ENCODE data around the gene STX19. TPM values are rescaled to one million over a fixed set of nuclear protein-coding genes. Genes with fewer than 3 reads are reported as not detected.

The STX19 gene
- total RNA-seq, 4 donors from 2014 or later = 3.1 to 5.5 (median 4.3) TPM

DNA sequence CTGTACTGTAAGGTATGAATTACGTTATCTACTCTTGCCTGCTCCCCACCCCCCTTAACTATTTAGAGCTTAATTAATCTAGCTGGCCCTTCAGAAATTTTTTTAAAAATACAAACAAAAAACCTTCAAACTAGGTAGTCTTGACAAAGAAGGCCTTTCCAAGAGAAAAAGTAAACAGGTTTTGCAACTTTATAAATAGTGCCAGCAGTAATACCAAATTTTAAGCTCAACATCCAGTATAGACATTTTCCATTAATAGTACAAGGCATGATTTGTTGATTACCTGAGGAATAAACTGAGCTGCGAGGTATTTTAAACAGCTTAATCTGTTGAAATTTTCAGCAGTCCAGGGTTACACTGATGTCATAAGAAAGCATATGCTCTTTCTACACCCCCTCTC is 20.1 kb downstream of the STX19 start:
- no peak overlapping the region for H3K4me3 ChIP-seq
- no peaks in the 10 kb centered on the region for H3K4me1 ChIP-seq
- H3K27ac ChIP-seq = no peak overlapping the region
- no peaks in the 10 kb centered on the region for H3K27me3 ChIP-seq
- H3K36me3 ChIP-seq = peaks cover 3% of the 10 kb centered on the region
- TF ChIP-seq POLR2A (IDR thresholded peaks at IDR 0.05) (no peak), POLR2AphosphoS5 (IDR thresholded peaks at IDR 0.05) (no peak), EP300 (IDR thresholded peaks at IDR 0.05) (no peak)
- TF ChIP-seq, protein P1, sequence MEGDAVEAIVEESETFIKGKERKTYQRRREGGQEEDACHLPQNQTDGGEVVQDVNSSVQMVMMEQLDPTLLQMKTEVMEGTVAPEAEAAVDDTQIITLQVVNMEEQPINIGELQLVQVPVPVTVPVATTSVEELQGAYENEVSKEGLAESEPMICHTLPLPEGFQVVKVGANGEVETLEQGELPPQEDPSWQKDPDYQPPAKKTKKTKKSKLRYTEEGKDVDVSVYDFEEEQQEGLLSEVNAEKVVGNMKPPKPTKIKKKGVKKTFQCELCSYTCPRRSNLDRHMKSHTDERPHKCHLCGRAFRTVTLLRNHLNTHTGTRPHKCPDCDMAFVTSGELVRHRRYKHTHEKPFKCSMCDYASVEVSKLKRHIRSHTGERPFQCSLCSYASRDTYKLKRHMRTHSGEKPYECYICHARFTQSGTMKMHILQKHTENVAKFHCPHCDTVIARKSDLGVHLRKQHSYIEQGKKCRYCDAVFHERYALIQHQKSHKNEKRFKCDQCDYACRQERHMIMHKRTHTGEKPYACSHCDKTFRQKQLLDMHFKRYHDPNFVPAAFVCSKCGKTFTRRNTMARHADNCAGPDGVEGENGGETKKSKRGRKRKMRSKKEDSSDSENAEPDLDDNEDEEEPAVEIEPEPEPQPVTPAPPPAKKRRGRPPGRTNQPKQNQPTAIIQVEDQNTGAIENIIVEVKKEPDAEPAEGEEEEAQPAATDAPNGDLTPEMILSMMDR (IDR thresholded peaks at IDR 0.05) = no peak
- no peak for DNase-seq (ENCODE audit: low spot score in 2 of 2)
- no peaks in the 10 kb centered on the region for H3K9me3 ChIP-seq
- WGBS = 62% methylated on average over 2 of the region's 2 CpGs

DNA sequence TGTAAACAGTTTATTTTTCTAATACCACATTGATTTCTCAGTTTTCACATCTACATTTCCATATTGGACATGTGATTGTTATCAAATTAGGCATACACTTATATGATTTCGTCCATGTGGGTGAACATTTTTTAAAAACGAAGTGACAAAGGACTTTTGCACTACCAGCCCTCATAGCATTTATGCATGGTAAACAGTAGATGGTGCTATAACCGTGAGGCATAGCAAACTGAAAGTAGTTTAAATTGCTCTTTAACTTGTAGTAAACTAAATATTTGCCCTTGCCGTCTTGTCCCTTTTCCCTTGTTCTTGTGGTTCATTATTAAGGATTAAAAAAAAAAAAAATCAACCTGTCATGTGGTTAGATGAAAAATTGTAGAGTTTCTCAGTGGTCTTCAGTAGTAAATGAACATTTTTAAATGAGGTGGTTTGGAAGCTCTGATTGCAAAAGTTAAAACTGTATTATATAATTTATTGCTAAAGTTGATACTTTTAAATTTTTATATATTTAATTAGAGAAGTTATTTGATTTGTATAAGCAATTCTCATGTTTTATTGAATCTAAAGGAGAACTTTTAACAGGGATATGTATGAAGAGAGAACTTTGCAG is 24.0 kb downstream of the STX19 start:
- no peak overlapping the region for H3K27ac ChIP-seq

DNA sequence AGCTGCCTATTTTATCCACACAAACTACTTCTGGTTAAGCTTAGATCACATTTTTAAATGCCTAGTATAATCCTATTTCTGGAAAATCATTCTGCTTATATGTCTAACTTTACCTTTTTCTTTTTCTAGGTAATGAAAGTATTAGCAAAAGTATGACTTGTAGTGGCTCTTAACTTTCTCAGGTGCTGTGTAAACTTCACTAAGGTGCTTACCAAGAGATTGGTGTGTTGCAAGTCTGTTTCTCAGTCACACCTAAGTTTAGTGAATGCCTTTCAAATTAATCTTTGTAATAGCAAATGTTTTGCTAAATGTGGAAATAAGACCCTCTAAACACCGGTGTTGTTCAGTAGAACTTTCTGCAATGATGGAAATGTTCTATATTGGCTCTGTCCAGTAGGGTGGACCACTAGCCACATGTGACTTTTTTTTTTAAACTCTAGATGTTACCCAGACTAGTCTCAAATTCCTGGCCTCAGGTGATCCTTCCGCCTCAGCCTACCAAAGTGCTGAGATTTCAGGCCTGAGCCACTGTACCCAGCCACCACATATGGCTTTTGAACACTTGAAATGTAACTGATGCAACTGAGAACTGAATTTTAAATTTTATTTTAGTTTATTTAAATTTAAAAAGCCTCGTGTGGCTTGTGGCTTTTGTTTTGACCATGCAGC is 26.4 kb downstream of the STX19 start:
- WGBS = 86% methylated on average over 3 of the region's 3 CpGs
- no peak for DNase-seq (ENCODE audit: low spot score in 2 of 2)
- Histone ChIP-seq H3K36me3 (peaks cover 8% of the 10 kb centered on the region), H3K4me1 (no peaks in the 10 kb centered on the region), H3K9me3 (no peaks in the 10 kb centered on the region), H3K27ac (no peak overlapping the region), H3K27me3 (no peaks in the 10 kb centered on the region), H3K4me3 (no peak overlapping the region)
- TF ChIP-seq, protein P1 (IDR thresholded peaks at IDR 0.05) = peak in 1 of 2 donors; percentile 4
- no peak for TF ChIP-seq POLR2A (IDR thresholded peaks at IDR 0.05)

More for the DNA sequence above, 24.0 kb downstream of the STX19 start:
- H3K27me3 ChIP-seq = no peaks in the 10 kb centered on the region
- no peaks in the 10 kb centered on the region for H3K4me1 ChIP-seq
- H3K4me3 ChIP-seq = peak overlapping the region; percentile 30
- DNase-seq (ENCODE audit: low spot score in 2 of 2) = no peak
- no peaks in the 10 kb centered on the region for H3K9me3 ChIP-seq
- H3K36me3 ChIP-seq = peaks cover 3% of the 10 kb centered on the region
- no peak for TF ChIP-seq EP300 (IDR thresholded peaks at IDR 0.05)
- TF ChIP-seq, protein P1 (IDR thresholded peaks at IDR 0.05) = peak; percentile 35 to 69
- 2% methylated on average over 4 of the region's 4 CpGs for WGBS

DNA sequence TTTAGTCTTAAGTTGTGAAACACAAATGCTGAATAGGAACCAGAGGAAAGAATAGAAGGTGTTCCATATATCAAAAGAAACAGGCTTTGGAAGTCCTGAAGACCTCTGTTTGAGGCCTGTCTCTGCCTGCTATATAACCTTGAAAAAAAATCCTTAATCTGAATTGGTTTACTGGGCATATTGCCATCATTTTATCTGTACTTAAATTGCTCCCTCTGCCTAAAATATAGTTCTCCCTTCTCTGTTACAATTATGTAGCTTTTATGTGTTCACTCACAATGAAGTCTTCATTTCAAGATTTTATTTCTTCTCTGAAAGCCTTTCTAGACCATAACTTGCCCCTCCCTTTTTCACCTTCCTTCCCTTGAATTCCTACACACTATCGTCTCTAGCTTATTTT is 27.2 kb downstream of the STX19 start:
- TF ChIP-seq EP300 (IDR thresholded peaks at IDR 0.05) = no peak
- no peak for TF ChIP-seq POLR2A (IDR thresholded peaks at IDR 0.05)
- 67% methylated on average over 1 of the region's 1 CpG for WGBS
- DNase-seq (ENCODE audit: low spot score in 2 of 2) = no peak
- Histone ChIP-seq H3K27ac (no peak overlapping the region), H3K36me3 (peaks cover 5% of the 10 kb centered on the region), H3K4me3 (no peak overlapping the region), H3K9me3 (no peaks in the 10 kb centered on the region), H3K4me1 (no peaks in the 10 kb centered on the region), H3K27me3 (no peaks in the 10 kb centered on the region)

GRCh38 chr3:93994056-93994455 is 34.3 kb downstream of the STX19 start:
- H3K4me1 ChIP-seq = no peaks in the 10 kb centered on the region
- TF ChIP-seq, protein P1 (IDR thresholded peaks at IDR 0.05) = no peak
- TF ChIP-seq POLR2AphosphoS5 (IDR thresholded peaks at IDR 0.05) = no peak
- no peaks in the 10 kb centered on the region for H3K9me3 ChIP-seq
- H3K27ac ChIP-seq = no peak overlapping the region
- H3K36me3 ChIP-seq = peaks cover 5% of the 10 kb centered on the region
- no peak for DNase-seq (ENCODE audit: low spot score in 2 of 2)
- no peaks in the 10 kb centered on the region for H3K27me3 ChIP-seq
- 85% methylated on average over 3 of the region's 3 CpGs for WGBS
- H3K4me3 ChIP-seq = no peak overlapping the region

All from suprapubic skin (tissue), 4 donors.